Measurements from ENCODE around the gene SIVA1.
"Not testable (repeated sequence)": the region's sequence is repeated elsewhere in the genome, so short reads cannot be mapped to it uniquely, and the experiment has no call there.

The SIVA1 gene

GRCh38 chr14:104734991-104735779 lies 17.8 kb upstream of the SIVA1 start:
- DNase-seq (ENCODE audit: low spot score) = no peak

GRCh38 chr14:104735830-104736642 lies 16.9 kb upstream of the SIVA1 start:
- no peak for DNase-seq (ENCODE audit: low spot score)

- no peak for DNase-seq (ENCODE audit: low spot score)
Measured at GRCh38 chr14:104738375-104739019, 14.4 kb upstream of the SIVA1 start.

- no peak for DNase-seq (ENCODE audit: low spot score)
Measured at GRCh38 chr14:104739026-104739425, 13.9 kb upstream of the SIVA1 start.

GRCh38 chr14:104739546-104740516 lies 13.1 kb upstream of the SIVA1 start:
- no peak for DNase-seq (ENCODE audit: low spot score)

- no peak for DNase-seq (ENCODE audit: low spot score)
Measured at GRCh38 chr14:104741108-104741802, 11.7 kb upstream of the SIVA1 start.

GRCh38 chr14:104741803-104742251 lies 11.1 kb upstream of the SIVA1 start:
- DNase-seq (ENCODE audit: low spot score) = no peak

GRCh38 chr14:104742586-104743455 lies 10.1 kb upstream of the SIVA1 start:
- DNase-seq (ENCODE audit: low spot score) = no peak

- DNase-seq (ENCODE audit: low spot score) = no peak
Measured at GRCh38 chr14:104743461-104744380, 9.2 kb upstream of the SIVA1 start.

- no peak for DNase-seq (ENCODE audit: low spot score)
Measured at GRCh38 chr14:104744484-104744883, 8.5 kb upstream of the SIVA1 start.

- DNase-seq (ENCODE audit: low spot score) = no peak
Measured at GRCh38 chr14:104745431-104745830, 7.5 kb upstream of the SIVA1 start.

- no peak for DNase-seq (ENCODE audit: low spot score)
Measured at GRCh38 chr14:104746071-104746545, 6.8 kb upstream of the SIVA1 start.

GRCh38 chr14:104746934-104747481 lies 5.9 kb upstream of the SIVA1 start:
- DNase-seq (ENCODE audit: low spot score) = no peak

- DNase-seq (ENCODE audit: low spot score) = no peak
Measured at GRCh38 chr14:104747876-104748275, 5.1 kb upstream of the SIVA1 start.

GRCh38 chr14:104749111-104749649 lies 3.8 kb upstream of the SIVA1 start:
- no peak for DNase-seq (ENCODE audit: low spot score)

GRCh38 chr14:104750056-104750752 lies 2.7 kb upstream of the SIVA1 start:
- DNase-seq (ENCODE audit: low spot score) = no peak

- DNase-seq (ENCODE audit: low spot score) = not testable (repeated sequence)
Measured at GRCh38 chr14:104750753-104751057, 2.2 kb upstream of the SIVA1 start.

Data from CD4-positive, alpha-beta T cell treated with Interleukin-2 at 100 ng/mL for 4 hours (primary cell).